Stimulated activated CD4-positive, alpha-beta T cell treated with anti-CD3 and anti-CD28 coated beads, Interleukin-15, amount 100 ng/mL, for 24 hours (primary cell): ENCODE measurements around the gene FAM13A.
A peak's percentile ranks its signal among the peaks of the same experiment; 100 is the strongest.
"Not testable (repeated sequence)": the region's sequence is repeated elsewhere in the genome, so short reads cannot be mapped to it uniquely, and the experiment has no call there.

Experiments
- DNase-seq: peaks from one replicate; pipeline ENCODE4 v3.0.0-alpha.2; 2020

Gene FAM13A

GRCh38 chr4:88998001-88998400 lies 59.0 kb downstream of the FAM13A start:
- no peak for DNase-seq

- no peak for DNase-seq
Observed at GRCh38 chr4:88995874-88996273, 61.1 kb downstream of the FAM13A start.

- DNase-seq, result not testable (repeated sequence)
Observed at GRCh38 chr4:88995257-88995656, 61.7 kb downstream of the FAM13A start.

GRCh38 chr4:88993246-88993645 lies 63.7 kb downstream of the FAM13A start:
- DNase-seq, result no peak

- no peak for DNase-seq
Observed at GRCh38 chr4:88991746-88992145, 65.2 kb downstream of the FAM13A start.

GRCh38 chr4:88989990-88990389 lies 67.0 kb downstream of the FAM13A start:
- no peak for DNase-seq

GRCh38 chr4:88985088-88985773 lies 71.8 kb downstream of the FAM13A start:
- no peak for DNase-seq

GRCh38 chr4:88982757-88983156 lies 74.2 kb downstream of the FAM13A start:
- no peak for DNase-seq

- no peak for DNase-seq
Observed at GRCh38 chr4:88981993-88982392, 75.0 kb downstream of the FAM13A start.

- DNase-seq, result no peak
Observed at GRCh38 chr4:88981556-88981955, 75.4 kb downstream of the FAM13A start.

GRCh38 chr4:88979276-88979675 lies 77.7 kb downstream of the FAM13A start:
- DNase-seq, result no peak

GRCh38 chr4:88976775-88977035 lies 80.3 kb downstream of the FAM13A start:
- no peak for DNase-seq

- no peak for DNase-seq
Observed at GRCh38 chr4:88975958-88976774, 80.8 kb downstream of the FAM13A start.

GRCh38 chr4:88971536-88971935 lies 85.4 kb downstream of the FAM13A start:
- DNase-seq, result no peak

- no peak for DNase-seq
Observed at GRCh38 chr4:88969746-88970145, 87.2 kb downstream of the FAM13A start.

GRCh38 chr4:88969271-88969670 lies 87.7 kb downstream of the FAM13A start:
- DNase-seq, result no peak

- no peak for DNase-seq
Observed at GRCh38 chr4:88967883-88968331, 89.1 kb downstream of the FAM13A start.

GRCh38 chr4:88965053-88965452 lies 91.9 kb downstream of the FAM13A start:
- DNase-seq, result no peak

- peak; percentile 17 for DNase-seq
Observed at GRCh38 chr4:88964450-88964849, 92.5 kb downstream of the FAM13A start.

GRCh38 chr4:88963817-88964216 lies 93.2 kb downstream of the FAM13A start:
- no peak for DNase-seq

GRCh38 chr4:88962396-88962795 lies 94.6 kb downstream of the FAM13A start:
- DNase-seq, result no peak

GRCh38 chr4:88960576-88960975 lies 96.4 kb downstream of the FAM13A start:
- no peak for DNase-seq

- DNase-seq, result no peak
Observed at GRCh38 chr4:88958080-88958479, 98.9 kb downstream of the FAM13A start.

- DNase-seq, result no peak
Observed at GRCh38 chr4:88957570-88957969, 99.4 kb downstream of the FAM13A start.
